ENCODE results near the gene NPW. TPM values are rescaled to one million over a fixed set of nuclear protein-coding genes. Genes with fewer than 3 reads are reported as not detected.

NPW gene
- total RNA-seq, 1 experiment from 2014 or later, result 7.1 TPM

GRCh38 chr16:1991135-1991551 is 28.4 kb upstream of the NPW start:
- Histone ChIP-seq H3K4me2 (ENCODE audit: insufficient read depth, insufficient read length, low read length) (peak overlapping the region; percentile 53), H3K4me1 (ENCODE audit: insufficient read depth, low read length) (no peaks in the 10 kb centered on the region; the same call in 1 of the 2 replicates), H3T11ph (ENCODE audit: low read length) (no peak overlapping the region), H3K9me3 (ENCODE audit: control insufficient read depth, low read depth, low read length) (no peaks in the 10 kb centered on the region), H3K27ac (ENCODE audit: insufficient read length, low read depth, low read length) (no peak overlapping the region), H3K79me2 (ENCODE audit: insufficient read depth, low read length) (no peaks in the 10 kb centered on the region), H4K5ac (ENCODE audit: insufficient read length, low read depth, low read length) (no peak overlapping the region), H2BK120ac (ENCODE audit: low read depth, low read length, poor library complexity, severe bottlenecking) (no peak overlapping the region), H2BK12ac (ENCODE audit: insufficient read length, low read depth, low read length) (no peak overlapping the region), H3K23me2 (ENCODE audit: insufficient read length, low read depth, low read length, poor library complexity, severe bottlenecking) (peaks cover 18% of the 10 kb centered on the region), H3K56ac (ENCODE audit: insufficient read length, low read depth, low read length) (no peak overlapping the region), H4K8ac (replicated peaks; ENCODE audit: insufficient read length, low read depth, low read length) (no peak overlapping the region), H4K20me1 (ENCODE audit: control insufficient read depth, insufficient read depth, insufficient read length) (no peaks in the 10 kb centered on the region), H2BK15ac (ENCODE audit: low read depth, low read length) (no peak overlapping the region), H2BK5ac (ENCODE audit: insufficient read length, low read length) (no peak overlapping the region), H3K4ac (ENCODE audit: low read depth, low read length) (no peak overlapping the region), H3K14ac (ENCODE audit: insufficient read depth, low read length) (no peak overlapping the region), H2AK5ac (ENCODE audit: insufficient read length, low read length) (no peak overlapping the region), H3K23ac (ENCODE audit: insufficient read length, low read depth, low read length) (no peak overlapping the region), H3K79me1 (ENCODE audit: insufficient read depth, low read depth, low read length, poor library complexity, severe bottlenecking) (no peaks in the 10 kb centered on the region), H3K27me3 (ENCODE audit: insufficient read depth, low read length) (peaks cover 15% of the 10 kb centered on the region; the same call in 1 of the 2 replicates), H2AFZ (ENCODE audit: low read length) (no peak overlapping the region), H4K91ac (ENCODE audit: insufficient read length, low read depth, low read length) (no peak overlapping the region), H3K18ac (ENCODE audit: insufficient read length, low read depth, low read length) (no peak overlapping the region), H2BK20ac (ENCODE audit: low read depth, low read length, poor library complexity, severe bottlenecking) (no peak overlapping the region), H3K9ac (ENCODE audit: extremely low read depth, insufficient read length, low read length) (no peak overlapping the region)
- H3K36me3 Mint-ChIP-seq (ENCODE audit: insufficient read depth in 1 of 3, low read depth in 3 of 3), result peaks cover 0 to 10% (median 9%) of the 10 kb centered on the region in 3 experiments; a peak in 6 of 7 replicates
- H3K4me3 Mint-ChIP-seq, result peak overlapping the region; percentile 66 to 84
- H3K27ac Mint-ChIP-seq, result no peak overlapping the region
- DNase-seq, result no peak
- no peak for TF ChIP-seq CTCF (conservative IDR thresholded peaks at IDR 0.05)
- peaks cover 42% of the 10 kb centered on the region for H3K27me3 Mint-ChIP-seq (ENCODE audit: low read depth)
- H3K4me1 Mint-ChIP-seq, result peaks cover 16 to 20% of the 10 kb centered on the region in 2 experiments
- no peaks in the 10 kb centered on the region; a peak in 1 of 5 replicates for H3K9me3 Mint-ChIP-seq
- no CpG with 5 or more reads among the region's 18 CpGs for WGBS (ENCODE audit: extremely low coverage, insufficient read length, low lambda C conversion rate)

All from H9 (cell line).